ENCODE data around the gene NDST1. TPM values are rescaled to one million over a fixed set of nuclear protein-coding genes. Genes with fewer than 3 reads are reported as not detected.

NDST1 gene
- total RNA-seq, 1 donor from 2014 or later = 60.4 TPM

GRCh38 chr5:150503386-150503785, 4.5 kb upstream of the NDST1 start:
- intact Hi-C loops (cut with DNase I) = loop anchor here (2.0 kb wide), 2 partner anchors 15 to 19 kb away; no protein-coding TSS in a partner anchor
- no peak for DNase-seq (ENCODE audit: missing footprints)
- no peak for ATAC-seq

- no peak for DNase-seq (ENCODE audit: missing footprints)
- peak; percentile 67 for ATAC-seq
- intact Hi-C loops (cut with DNase I) = loop anchor here (2.0 kb wide), 2 partner anchors 15 to 19 kb away; no protein-coding TSS in a partner anchor
These were observed 3.8 kb upstream of the NDST1 start for GRCh38 chr5:150503977-150504620.

GRCh38 chr5:150505041-150505511, 2.9 kb upstream of the NDST1 start:
- no peak for DNase-seq (ENCODE audit: missing footprints)
- no peak for ATAC-seq
- intact Hi-C loops (cut with DNase I) = no loop called here

- intact Hi-C loops (cut with DNase I) = no loop called here
- ATAC-seq = no peak
- DNase-seq (ENCODE audit: missing footprints) = no peak
These were observed 2.1 kb upstream of the NDST1 start for GRCh38 chr5:150505816-150506215.

GRCh38 chr5:150506571-150507473, 1.1 kb upstream of the NDST1 start:
- intact Hi-C loops (cut with DNase I) = no loop called here
- DNase-seq (ENCODE audit: missing footprints) = no peak
- ATAC-seq = no peak

GRCh38 chr5:150508277-150508640, 328 bp downstream of the NDST1 start:
- intact Hi-C loops (cut with DNase I) = no loop called here
- ATAC-seq (no peak), DNase-seq (ENCODE audit: missing footprints) (no peak)

GRCh38 chr5:150508828-150509227, 897 bp downstream of the NDST1 start:
- ATAC-seq (no peak), DNase-seq (ENCODE audit: missing footprints) (no peak)
- intact Hi-C loops (cut with DNase I) = no loop called here

- DNase-seq (ENCODE audit: missing footprints) (no peak), ATAC-seq (no peak)
- intact Hi-C loops (cut with DNase I) = no loop called here
These were observed 2.1 kb downstream of the NDST1 start for GRCh38 chr5:150509992-150510391.

- intact Hi-C loops (cut with DNase I) = no loop called here
- ATAC-seq (no peak), DNase-seq (ENCODE audit: missing footprints) (no peak)
These were observed 2.7 kb downstream of the NDST1 start for GRCh38 chr5:150510460-150511263.

- intact Hi-C loops (cut with DNase I) = no loop called here
- DNase-seq (ENCODE audit: missing footprints) (no peak), ATAC-seq (peak; percentile 47)
These were observed 3.8 kb downstream of the NDST1 start for GRCh38 chr5:150511578-150512367.

GRCh38 chr5:150512368-150512747, 4.4 kb downstream of the NDST1 start:
- DNase-seq (ENCODE audit: missing footprints) = no peak
- ATAC-seq = no peak
- intact Hi-C loops (cut with DNase I) = no loop called here

- intact Hi-C loops (cut with DNase I) = no loop called here
- no peak for ATAC-seq
- no peak for DNase-seq (ENCODE audit: missing footprints)
These were observed 5.7 kb downstream of the NDST1 start for GRCh38 chr5:150513375-150514309.

GRCh38 chr5:150514708-150515211, 6.8 kb downstream of the NDST1 start:
- intact Hi-C loops (cut with DNase I) = no loop called here
- peak; percentile 18 for ATAC-seq
- no peak for DNase-seq (ENCODE audit: missing footprints)

GRCh38 chr5:150515446-150515845, 7.5 kb downstream of the NDST1 start:
- DNase-seq (ENCODE audit: missing footprints) (no peak), ATAC-seq (peak; percentile 18)
- intact Hi-C loops (cut with DNase I) = no loop called here

GRCh38 chr5:150516011-150516410, 8.1 kb downstream of the NDST1 start:
- no peak for DNase-seq (ENCODE audit: missing footprints)
- ATAC-seq = peak; percentile 73
- intact Hi-C loops (cut with DNase I) = no loop called here

- DNase-seq (ENCODE audit: missing footprints) = no peak
- intact Hi-C loops (cut with DNase I) = no loop called here
- ATAC-seq = no peak
These were observed 9.6 kb downstream of the NDST1 start for GRCh38 chr5:150517272-150518152.

Data from Right ventricle myocardium inferior (tissue), 1 donor.